Activated CD4-positive, alpha-beta T cell treated with anti-CD3 and anti-CD28 coated beads, Interleukin-2, Interleukin-6, amounts not matched to agents 100 ng/mL and 50 ng/mL, durations not matched to agents 16 hours and 8 hours (primary cell): Measurements from ENCODE around the gene GDA.

Experiments used
- DNase-seq: peaks from one replicate; pipeline ENCODE4 v3.0.0-alpha.2; 2020

The GDA gene

GRCh38 chr9:72151104-72151503 is 1.9 kb downstream of the GDA start:
- no peak for DNase-seq

- DNase-seq = no peak
These were observed 5.4 kb downstream of the GDA start for GRCh38 chr9:72154468-72155285.

- DNase-seq = no peak
These were observed 6.1 kb downstream of the GDA start for GRCh38 chr9:72155301-72155700.

- no peak for DNase-seq
These were observed 7.3 kb downstream of the GDA start for GRCh38 chr9:72156586-72156985.

GRCh38 chr9:72158680-72159079 is 9.4 kb downstream of the GDA start:
- no peak for DNase-seq

- DNase-seq = no peak
These were observed 11.3 kb downstream of the GDA start for GRCh38 chr9:72160446-72161123.

GRCh38 chr9:72165326-72165725 is 16.1 kb downstream of the GDA start:
- no peak for DNase-seq

- no peak for DNase-seq
These were observed 16.7 kb downstream of the GDA start for GRCh38 chr9:72165821-72166547.

- no peak for DNase-seq
These were observed 18.8 kb downstream of the GDA start for GRCh38 chr9:72168075-72168474.

- DNase-seq = no peak
These were observed 19.9 kb downstream of the GDA start for GRCh38 chr9:72169178-72169577.

GRCh38 chr9:72173080-72173479 is 23.8 kb downstream of the GDA start:
- no peak for DNase-seq

- no peak for DNase-seq
These were observed 36.3 kb downstream of the GDA start for GRCh38 chr9:72185561-72185960.

- DNase-seq = no peak
These were observed 38.0 kb downstream of the GDA start for GRCh38 chr9:72187121-72187695.

GRCh38 chr9:72188232-72188631 is 39.0 kb downstream of the GDA start:
- DNase-seq = no peak

GRCh38 chr9:72193478-72193881 is 44.2 kb downstream of the GDA start:
- no peak for DNase-seq

- no peak for DNase-seq
These were observed 50.0 kb downstream of the GDA start for GRCh38 chr9:72199238-72199637.

GRCh38 chr9:72200452-72200851 is 51.2 kb downstream of the GDA start:
- no peak for DNase-seq

GRCh38 chr9:72202009-72202408 is 52.8 kb downstream of the GDA start:
- no peak for DNase-seq

GRCh38 chr9:72203205-72203803 is 54.1 kb downstream of the GDA start:
- peak; percentile 31 for DNase-seq

GRCh38 chr9:72204062-72204461 is 54.8 kb downstream of the GDA start:
- no peak for DNase-seq

- DNase-seq = no peak
These were observed 56.3 kb downstream of the GDA start for GRCh38 chr9:72205513-72205912.

GRCh38 chr9:72207278-72207677 is 58.0 kb downstream of the GDA start:
- no peak for DNase-seq

GRCh38 chr9:72210522-72210921 is 61.3 kb downstream of the GDA start:
- DNase-seq = no peak
